ENCODE measurements around the gene B3GNT5. TPM values are rescaled to one million over a fixed set of nuclear protein-coding genes. Genes with fewer than 3 reads are reported as not detected.

B3GNT5 gene
- total and polyA plus RNA-seq, 2 experiments from 2014 or later, result 4.9 to 6.4 TPM

GRCh38 chr3:183267140-183267539 lies 14.1 kb downstream of the B3GNT5 start:
- no peak overlapping the region for H3K4me3 ChIP-seq
- peaks cover 54% of the 10 kb centered on the region for H3K4me1 ChIP-seq (ENCODE audit: insufficient read depth)
- no peaks in the 10 kb centered on the region for H3F3A ChIP-seq (replicated peaks; ENCODE audit: low read depth)
- Mint-ChIP-seq H3K36me3 (ENCODE audit: low read depth) (peaks cover 6% of the 10 kb centered on the region; the same call in 2 of the 3 replicates), H3K4me1 (peaks cover 26% of the 10 kb centered on the region), H3K27me3 (ENCODE audit: insufficient read depth, low read depth, poor library complexity) (peaks cover 4% of the 10 kb centered on the region), H3K9me3 (no peaks in the 10 kb centered on the region), H3K27ac (no peak overlapping the region), H3K4me3 (no peak overlapping the region; the same call in 2 of the 3 replicates)
- no peaks in the 10 kb centered on the region for H3K36me3 ChIP-seq (ENCODE audit: insufficient read depth)
- no peak for TF ChIP-seq EZH2 (IDR thresholded peaks at IDR 0.05; ENCODE audit: low read depth, unreplicated experiment)
- no peak for TF ChIP-seq EZH2phosphoT487 (IDR thresholded peaks at IDR 0.05; ENCODE audit: unreplicated experiment)
- no peak for TF ChIP-seq JUNB (IDR thresholded peaks at IDR 0.05; ENCODE audit: unreplicated experiment)
- no peak for TF ChIP-seq STAT1 (IDR thresholded peaks at IDR 0.05; ENCODE audit: unreplicated experiment)
- no peak for TF ChIP-seq CTCF (conservative IDR thresholded peaks at IDR 0.05; ENCODE audit: low read depth in 2 of 2)
- no peaks in the 10 kb centered on the region for H4K20me1 ChIP-seq (replicated peaks; ENCODE audit: insufficient read depth)
- no peaks in the 10 kb centered on the region; the same call in 1 of the 2 replicates for H3K9me2 ChIP-seq (ENCODE audit: insufficient read depth)
- DNase-seq (ENCODE audit: low spot score), result no peak
- peaks cover 18% of the 10 kb centered on the region for H3K79me2 ChIP-seq (replicated peaks; ENCODE audit: insufficient read depth)
- no peak overlapping the region for H2AFZ ChIP-seq
- no peak overlapping the region for H3K4me2 ChIP-seq
- H3K27me3 ChIP-seq (ENCODE audit: insufficient read depth), result no peaks in the 10 kb centered on the region
- no peak overlapping the region for H3K27ac ChIP-seq (ENCODE audit: low read depth)
- ATAC-seq, result no peak

DNA sequence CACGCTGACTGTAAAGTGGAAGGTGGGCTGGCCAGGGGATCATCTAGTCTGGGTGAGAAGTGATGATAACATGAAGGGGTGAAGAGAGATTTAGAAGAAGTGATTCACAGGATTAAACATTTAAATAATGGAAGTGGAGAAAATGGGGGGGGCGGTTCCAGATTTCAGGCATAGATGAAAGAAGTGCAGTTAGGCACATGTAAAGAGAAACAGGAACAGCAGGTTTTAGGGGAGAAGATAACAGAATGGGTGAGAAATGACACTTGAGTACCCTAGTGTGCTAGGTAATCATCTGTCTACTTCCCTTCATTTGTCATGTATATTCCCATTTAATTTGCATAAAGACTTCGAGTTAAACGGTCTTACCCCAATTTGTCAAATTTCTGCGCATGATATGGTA lies 15.3 kb downstream of the B3GNT5 start:
- no peaks in the 10 kb centered on the region for H4K20me1 ChIP-seq (replicated peaks; ENCODE audit: insufficient read depth)
- peaks cover 14% of the 10 kb centered on the region for H3K79me2 ChIP-seq (replicated peaks; ENCODE audit: insufficient read depth)
- peak; percentile 46 for DNase-seq (ENCODE audit: low spot score)
- peak overlapping the region; percentile 6; the same call in 1 of the 2 replicates for H3K27ac ChIP-seq (ENCODE audit: low read depth)
- no peaks in the 10 kb centered on the region for H3F3A ChIP-seq (replicated peaks; ENCODE audit: low read depth)
- peak overlapping the region; percentile 64 for H3K27ac Mint-ChIP-seq
- H3K27me3 ChIP-seq (ENCODE audit: insufficient read depth), result no peaks in the 10 kb centered on the region
- H3K36me3 Mint-ChIP-seq (ENCODE audit: low read depth), result peaks cover 6% of the 10 kb centered on the region; the same call in 2 of the 3 replicates
- H3K9me3 Mint-ChIP-seq, result no peaks in the 10 kb centered on the region
- peak overlapping the region; percentile 19; the same call in 2 of the 3 replicates for H3K4me3 Mint-ChIP-seq
- peaks cover 26% of the 10 kb centered on the region for H3K4me1 Mint-ChIP-seq
- H3K4me3 ChIP-seq, result no peak overlapping the region
- H3K9me2 ChIP-seq (ENCODE audit: insufficient read depth), result no peaks in the 10 kb centered on the region; the same call in 1 of the 2 replicates
- peak overlapping the region; percentile 59; the same call in 1 of the 2 replicates for H3K4me2 ChIP-seq
- ATAC-seq, result no peak
- no peaks in the 10 kb centered on the region for H3K36me3 ChIP-seq (ENCODE audit: insufficient read depth)
- H3K4me1 ChIP-seq (ENCODE audit: insufficient read depth), result peaks cover 49% of the 10 kb centered on the region
- no peak for TF ChIP-seq REST (IDR thresholded peaks at IDR 0.05; ENCODE audit: unreplicated experiment)
- no peak for TF ChIP-seq CREB1 (CRISPR knock-in tag; IDR thresholded peaks at IDR 0.05; ENCODE audit: low read depth)
- TF ChIP-seq CTCF (conservative IDR thresholded peaks at IDR 0.05; ENCODE audit: low read depth in 2 of 2), result no peak
- TF ChIP-seq STAT1 (IDR thresholded peaks at IDR 0.05; ENCODE audit: unreplicated experiment), result no peak
- no peak; the same call in 1 of the 2 replicates for TF ChIP-seq NANOG (IDR thresholded peaks at IDR 0.05; ENCODE audit: borderline replicate concordance)
- TF ChIP-seq EZH2phosphoT487 (IDR thresholded peaks at IDR 0.05; ENCODE audit: unreplicated experiment), result no peak
- TF ChIP-seq EZH2 (IDR thresholded peaks at IDR 0.05; ENCODE audit: low read depth, unreplicated experiment), result no peak
- TF ChIP-seq ZNF331 (CRISPR knock-in tag; IDR thresholded peaks at IDR 0.05; ENCODE audit: low read depth), result no peak
- H2AFZ ChIP-seq, result no peak overlapping the region
- peaks cover 2% of the 10 kb centered on the region for H3K27me3 Mint-ChIP-seq (ENCODE audit: insufficient read depth, low read depth, poor library complexity)
